Transverse colon (tissue), 4 donors: Measurements from ENCODE around the gene MYD88. TPM values are rescaled to one million over a fixed set of nuclear protein-coding genes. Genes with fewer than 3 reads are reported as not detected.

Source experiments
- DNase-seq: peaks from one replicate; pipeline ENCODE4 v3.0.0-alpha.2; 2019
- H3K27ac ChIP-seq, 4 donors: fragments of 200-600 bp; sonication (generic); 2 replicates each; pipeline ENCODE4 v1.5.1; 2016 to 2018; ENCODE audit warnings: inconsistent platforms in 4 of 4
- H3K27me3 ChIP-seq: fragments of 200-600 bp; sonication (generic); 2 replicates; pipeline ENCODE4 v1.5.1; 2017; ENCODE audit warnings: inconsistent platforms
- H3K36me3 ChIP-seq, 4 donors: fragments of 200-600 bp; sonication (generic); 2 replicates each; pipeline ENCODE4 v1.5.1; 2017 to 2019; ENCODE audit warnings: inconsistent platforms in 4 of 4
- H3K4me1 ChIP-seq, 4 donors: fragments of 200-600 bp; sonication (generic); 2 replicates each; pipeline ENCODE4 v1.5.1; 2017 to 2020; ENCODE audit warnings: inconsistent platforms in 4 of 4
- H3K4me3 ChIP-seq, 4 donors: fragments of 200-600 bp; sonication (generic); 1 replicate in 1 of 4; 2 replicates in 3 of 4; pipeline versions ENCODE4 v1.5.1 to v1.6.1; 2017 to 2019; ENCODE audit warnings: inconsistent platforms in 4 of 4
- H3K9me3 ChIP-seq, 2 donors: fragments of 200-600 bp; sonication (generic); 2 replicates each; pipeline ENCODE4 v1.5.1; 2017 to 2019; ENCODE audit warnings: inconsistent platforms in 2 of 2
- EP300 ChIP-seq: sonication (generic); formaldehyde crosslinking; IDR thresholded peaks from one replicate; pipeline ENCODE4 v1.6.1; 2017; ENCODE audit warnings: antibody characterized with exemption, low read depth
- POLR2A ChIP-seq: fragments of 450-650 bp; IDR thresholded peaks from one replicate; pipeline ENCODE4 v1.6.1; 2016; ENCODE audit warnings: antibody characterized with exemption, mild to moderate bottlenecking, moderate library complexity
- POLR2AphosphoS5 ChIP-seq, 3 donors: sonication (generic); formaldehyde crosslinking; IDR thresholded peaks; one replicate each; pipeline ENCODE4 v1.6.1; 2016; ENCODE audit warnings: antibody characterized with exemption in 3 of 3
- WGBS, 2 donors: methylation state at CpG; one replicate each; pipeline ENCODE4 v1.1.5; 2018; ENCODE audit warnings: low coverage in 1 of 2; 5-methylcytosine and 5-hydroxymethylcytosine counted together
- in situ Hi-C, 4 donors: fragments of 200-750 bp; cut with MboI; loops; one replicate each; pipeline versions ENCODE4 v1.15.0 to v1.15.1; 2017; ENCODE audit warnings: low sequenced_read_pairs in 3 of 4, low pct_ligation_motif_present in 1 of 4, low pct_unique_long_range_greater_than_20kb in 1 of 4
- intact Hi-C: fragments of 100-400 bp; cut with DNase I; formaldehyde crosslinking; loops from one replicate; pipeline ENCODE4 v1.15.1; 2023; ENCODE audit warnings: low total_unique reads
- total RNA-seq, 4 donors: library from RNA; depleted of rRNA; stranded (reverse); fragments of >200 nt; gene quantifications; one replicate each; pipeline ENCODE4 v1.1.0, GENCODE V29; 2016
- TF ChIP-seq, protein P1 (sequence below), 5 experiments: fragments of 200-600 bp in 3 of 5; fragments of 450-650 bp in 2 of 5; sonication (generic) in 3 of 5; IDR thresholded peaks; 1 replicate in 2 of 5; 2 replicates in 3 of 5; pipeline ENCODE4 v1.5.1; 2016 to 2017; ENCODE audit warnings: antibody characterized with exemption in 5 of 5, inconsistent platforms in 3 of 5, mild to moderate bottlenecking in 2 of 5, moderate library complexity in 1 of 5

MYD88 gene
- total RNA-seq, 4 donors from 2014 or later: 49.0 to 82.2 (median 76.5) TPM

DNA sequence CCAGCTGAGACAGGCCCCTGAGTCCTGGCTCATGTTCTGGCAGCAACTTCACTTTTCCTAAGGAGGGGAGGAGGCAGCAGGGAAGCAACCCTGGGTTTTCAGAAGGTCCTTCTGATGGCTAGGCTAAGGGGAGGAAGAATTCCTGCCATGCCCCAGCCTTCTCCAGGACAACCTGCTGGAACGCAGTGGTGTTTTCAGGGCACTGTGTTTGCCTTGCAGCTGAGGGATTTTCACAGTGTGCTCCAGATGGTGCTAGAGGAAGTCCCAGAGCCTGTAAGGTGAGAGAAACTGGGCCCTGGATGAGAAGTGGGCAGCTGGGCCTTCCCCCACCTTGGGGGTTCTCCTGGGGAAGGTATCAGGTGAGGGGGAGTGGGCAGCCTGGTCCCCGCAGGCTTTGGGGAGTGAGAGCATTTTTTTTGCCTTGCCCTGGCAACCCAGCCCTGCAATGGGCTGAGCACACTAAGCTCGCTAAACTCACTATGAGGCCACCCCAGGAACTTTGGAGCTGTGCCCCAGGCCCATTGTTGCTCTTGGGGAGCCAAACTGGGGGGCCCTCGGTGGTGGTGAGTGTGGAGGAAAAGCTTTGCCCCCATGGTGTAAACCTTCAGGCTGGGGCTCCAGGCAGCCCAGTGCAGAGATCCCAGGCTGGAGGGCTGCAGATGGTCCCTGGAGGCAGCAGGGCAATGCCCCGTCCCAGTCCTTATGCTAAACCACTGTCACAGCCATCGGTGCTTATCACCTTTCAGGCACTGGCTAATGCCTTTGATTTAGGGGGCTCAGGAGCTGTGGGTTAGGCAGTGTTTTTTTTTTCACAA lies 42.6 kb upstream of the MYD88 start:
- H3K36me3 ChIP-seq: no peaks in the 10 kb centered on the region
- no peak overlapping the region for H3K27ac ChIP-seq
- in situ Hi-C loops (no loop called here), intact Hi-C loops (no loop called here)
- H3K4me3 ChIP-seq: no peak overlapping the region
- DNase-seq: no peak
- TF ChIP-seq, protein P1, sequence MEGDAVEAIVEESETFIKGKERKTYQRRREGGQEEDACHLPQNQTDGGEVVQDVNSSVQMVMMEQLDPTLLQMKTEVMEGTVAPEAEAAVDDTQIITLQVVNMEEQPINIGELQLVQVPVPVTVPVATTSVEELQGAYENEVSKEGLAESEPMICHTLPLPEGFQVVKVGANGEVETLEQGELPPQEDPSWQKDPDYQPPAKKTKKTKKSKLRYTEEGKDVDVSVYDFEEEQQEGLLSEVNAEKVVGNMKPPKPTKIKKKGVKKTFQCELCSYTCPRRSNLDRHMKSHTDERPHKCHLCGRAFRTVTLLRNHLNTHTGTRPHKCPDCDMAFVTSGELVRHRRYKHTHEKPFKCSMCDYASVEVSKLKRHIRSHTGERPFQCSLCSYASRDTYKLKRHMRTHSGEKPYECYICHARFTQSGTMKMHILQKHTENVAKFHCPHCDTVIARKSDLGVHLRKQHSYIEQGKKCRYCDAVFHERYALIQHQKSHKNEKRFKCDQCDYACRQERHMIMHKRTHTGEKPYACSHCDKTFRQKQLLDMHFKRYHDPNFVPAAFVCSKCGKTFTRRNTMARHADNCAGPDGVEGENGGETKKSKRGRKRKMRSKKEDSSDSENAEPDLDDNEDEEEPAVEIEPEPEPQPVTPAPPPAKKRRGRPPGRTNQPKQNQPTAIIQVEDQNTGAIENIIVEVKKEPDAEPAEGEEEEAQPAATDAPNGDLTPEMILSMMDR (IDR thresholded peaks at IDR 0.05): no peak
- no peak for TF ChIP-seq POLR2AphosphoS5 (IDR thresholded peaks at IDR 0.05)
- no peak for TF ChIP-seq EP300
- no peak for TF ChIP-seq POLR2A
- 85% methylated on average over 6 of the region's 6 CpGs; no CpG with 5 or more reads in 1 of the 2 donors for WGBS, 2 donors
- no peaks in the 10 kb centered on the region for H3K4me1 ChIP-seq
- no peaks in the 10 kb centered on the region for H3K9me3 ChIP-seq
- no peaks in the 10 kb centered on the region for H3K27me3 ChIP-seq

DNA sequence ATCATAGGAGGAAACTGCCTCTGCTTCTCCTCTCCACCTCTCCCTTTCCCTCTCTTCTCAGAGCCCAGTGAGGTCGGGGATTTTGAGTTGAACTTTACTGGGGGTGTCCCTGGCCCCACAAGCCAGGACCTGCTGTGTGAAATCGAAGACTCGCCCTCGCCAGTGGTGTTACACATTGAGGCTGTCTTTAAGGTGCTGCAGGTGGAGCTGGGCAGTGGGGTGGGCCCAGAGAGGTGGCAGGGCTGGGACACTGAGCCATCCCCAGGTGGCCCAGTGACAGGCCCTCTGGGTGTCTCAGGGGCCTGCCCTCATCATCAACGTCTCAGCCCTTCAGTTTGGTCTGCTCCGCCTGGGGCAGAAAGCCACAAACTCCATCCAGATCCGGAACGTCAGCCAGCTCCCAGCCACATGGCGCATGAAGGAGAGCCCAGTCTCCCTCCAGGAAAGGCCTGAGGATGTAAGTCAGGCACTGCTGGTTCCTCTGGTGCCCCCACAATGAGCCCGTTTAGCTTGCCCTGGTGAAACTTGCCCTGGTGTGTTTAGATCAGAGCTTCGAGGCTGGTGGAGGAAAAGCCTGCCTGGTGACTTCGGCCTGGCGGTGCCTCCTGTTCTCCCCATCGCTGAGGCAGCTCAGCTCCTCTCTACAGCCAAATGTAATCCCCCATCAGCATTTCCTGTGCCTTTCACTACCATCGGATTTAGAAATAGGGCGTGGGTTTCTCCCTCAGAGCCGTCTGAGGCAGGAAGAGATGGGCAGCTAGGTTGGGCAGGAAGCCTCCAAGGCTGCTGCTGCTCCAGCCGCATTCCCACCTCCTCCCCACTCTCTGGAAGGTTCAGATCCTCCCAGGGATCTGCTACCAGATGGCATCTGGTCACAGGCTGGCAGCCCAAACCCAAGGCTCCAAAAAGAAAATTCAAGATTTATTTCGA lies 40.8 kb upstream of the MYD88 start:
- H3K27ac ChIP-seq: no peak overlapping the region
- WGBS, 2 donors: 67 to 83% methylated on average over 1 to 19 of the region's 19 CpGs
- no peaks in the 10 kb centered on the region for H3K4me1 ChIP-seq
- no peak for TF ChIP-seq EP300
- no peak for TF ChIP-seq POLR2A
- no peak for TF ChIP-seq POLR2AphosphoS5 (IDR thresholded peaks at IDR 0.05)
- TF ChIP-seq, protein P1 (IDR thresholded peaks at IDR 0.05): no peak
- DNase-seq: no peak
- in situ Hi-C loops: no loop called here
- H3K9me3 ChIP-seq: no peaks in the 10 kb centered on the region
- intact Hi-C loops: no loop called here
- no peaks in the 10 kb centered on the region for H3K27me3 ChIP-seq
- H3K4me3 ChIP-seq: no peak overlapping the region
- no peaks in the 10 kb centered on the region for H3K36me3 ChIP-seq

- Histone ChIP-seq H3K9me3 (no peaks in the 10 kb centered on the region), H3K27ac (no peak overlapping the region), H3K27me3 (no peaks in the 10 kb centered on the region), H3K4me1 (no peaks in the 10 kb centered on the region), H3K36me3 (no peaks in the 10 kb centered on the region), H3K4me3 (no peak overlapping the region)
- in situ Hi-C loops: no loop called here
- WGBS, 2 donors: 84 to 94% methylated on average over 9 of the region's 9 CpGs
- no peak for TF ChIP-seq POLR2AphosphoS5 (IDR thresholded peaks at IDR 0.05)
- TF ChIP-seq EP300: no peak
- TF ChIP-seq POLR2A: no peak
- TF ChIP-seq, protein P1 (IDR thresholded peaks at IDR 0.05): no peak
- no peak for DNase-seq
- intact Hi-C loops: no loop called here
These were observed 40.1 kb upstream of the MYD88 start for GRCh38 chr3:38098376-38098723.

GRCh38 chr3:38099518-38099917 lies 38.9 kb upstream of the MYD88 start:
- in situ Hi-C loops: no loop called here
- Histone ChIP-seq H3K9me3 (no peaks in the 10 kb centered on the region), H3K27ac (no peak overlapping the region), H3K36me3 (no peaks in the 10 kb centered on the region), H3K4me1 (no peaks in the 10 kb centered on the region), H3K4me3 (no peak overlapping the region), H3K27me3 (no peaks in the 10 kb centered on the region)
- DNase-seq: no peak
- 38 to 40% methylated on average over 2 to 5 of the region's 5 CpGs for WGBS, 2 donors
- intact Hi-C loops: no loop called here
- TF ChIP-seq, protein P1 (IDR thresholded peaks at IDR 0.05): no peak
- TF ChIP-seq POLR2AphosphoS5 (IDR thresholded peaks at IDR 0.05) (no peak), POLR2A (no peak), EP300 (no peak)
